GM21381 (cell line): ENCODE measurements around the gene SRD5A1.
A peak's percentile ranks its signal among the peaks of the same experiment; 100 is the strongest.

Experiments used
- ATAC-seq: cut with Tn5 transposase; IDR thresholded peaks from one replicate; pipeline ENCODE4 v1.9.1; 2021; ENCODE audit warnings: mild to moderate bottlenecking, moderate library complexity; ENCODE audit not compliant: unreplicated experiment

Gene SRD5A1

DNA sequence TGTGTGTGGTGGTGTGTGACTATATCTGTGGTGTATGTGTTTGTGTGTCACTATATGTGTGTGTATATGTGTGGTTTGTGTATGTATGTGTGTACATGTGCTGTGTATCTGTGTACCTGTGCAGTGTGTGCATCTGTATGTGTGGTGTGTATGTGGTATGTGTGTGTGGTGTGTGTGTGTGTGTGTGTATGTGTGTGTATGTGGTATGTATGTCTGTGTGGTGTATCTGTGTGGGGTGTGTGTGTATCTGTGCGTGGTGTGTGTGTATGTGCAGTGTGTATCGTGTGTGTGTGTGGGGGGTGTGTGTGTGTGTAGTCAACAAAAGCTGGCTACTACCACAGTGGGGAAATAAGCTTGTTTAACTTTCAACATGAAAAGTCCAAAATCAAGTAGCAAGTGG lies 48.4 kb downstream of the SRD5A1 start:
- no peak for ATAC-seq

GRCh38 chr5:6682239-6682638 lies 49.0 kb downstream of the SRD5A1 start:
- ATAC-seq, result no peak

DNA sequence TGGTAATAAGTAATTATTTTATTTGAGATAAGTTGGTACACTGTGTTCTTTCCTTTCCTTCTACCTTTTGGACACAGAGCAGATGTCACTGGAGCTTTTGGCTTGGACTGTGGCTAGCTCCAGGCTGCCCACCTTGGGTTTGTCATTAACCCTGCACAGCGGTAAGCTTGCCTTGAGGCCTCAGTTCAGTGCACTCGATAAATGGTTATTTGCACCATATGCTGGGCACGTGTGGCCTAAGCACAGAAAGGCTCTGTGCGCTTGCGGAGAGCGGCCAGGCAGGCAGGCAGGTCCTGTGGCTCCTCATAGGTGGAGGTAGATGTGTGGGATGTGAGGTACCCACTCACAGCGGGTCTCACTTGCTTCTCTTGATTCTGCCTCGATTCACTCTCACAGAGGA lies 50.0 kb downstream of the SRD5A1 start:
- ATAC-seq, result no peak

DNA sequence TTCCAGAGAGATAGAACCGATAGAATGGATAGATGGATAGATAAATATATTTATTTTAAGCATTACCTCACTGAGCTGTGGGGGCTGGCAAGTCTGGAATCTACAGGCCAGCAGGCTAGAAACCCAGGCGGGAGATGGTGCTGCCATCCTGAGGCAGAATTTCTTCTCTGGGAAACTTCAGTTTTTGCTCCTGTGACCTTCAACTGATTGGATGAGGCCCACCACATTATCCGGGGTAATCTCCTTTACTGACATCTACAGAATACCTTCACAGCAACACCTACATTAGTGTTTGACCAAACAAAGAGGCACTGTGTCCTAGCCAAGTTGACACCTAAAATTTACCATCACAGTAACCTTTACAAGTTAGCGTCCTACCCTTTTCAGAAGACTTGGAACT lies 50.8 kb downstream of the SRD5A1 start:
- ATAC-seq, result no peak

DNA sequence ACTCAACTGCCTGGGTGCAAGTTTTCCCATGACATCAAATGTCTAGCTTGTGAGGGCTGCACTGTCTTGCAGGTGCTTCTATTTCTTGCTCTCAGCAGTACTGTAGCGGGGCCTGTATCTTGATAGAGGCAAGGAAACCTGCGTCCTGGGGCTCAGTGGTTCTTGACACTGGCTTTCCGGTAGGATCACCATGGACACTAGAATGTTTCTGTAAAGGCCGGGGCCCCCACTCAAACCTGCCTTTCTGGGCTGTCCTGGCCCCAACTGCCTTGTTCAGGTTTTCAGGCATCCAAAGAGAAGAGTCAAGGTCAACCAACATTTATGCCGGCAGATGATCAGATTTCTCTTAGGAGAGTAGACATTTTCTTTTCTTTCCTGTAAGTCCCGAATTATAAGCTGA lies 53.3 kb downstream of the SRD5A1 start:
- ATAC-seq, result no peak

DNA sequence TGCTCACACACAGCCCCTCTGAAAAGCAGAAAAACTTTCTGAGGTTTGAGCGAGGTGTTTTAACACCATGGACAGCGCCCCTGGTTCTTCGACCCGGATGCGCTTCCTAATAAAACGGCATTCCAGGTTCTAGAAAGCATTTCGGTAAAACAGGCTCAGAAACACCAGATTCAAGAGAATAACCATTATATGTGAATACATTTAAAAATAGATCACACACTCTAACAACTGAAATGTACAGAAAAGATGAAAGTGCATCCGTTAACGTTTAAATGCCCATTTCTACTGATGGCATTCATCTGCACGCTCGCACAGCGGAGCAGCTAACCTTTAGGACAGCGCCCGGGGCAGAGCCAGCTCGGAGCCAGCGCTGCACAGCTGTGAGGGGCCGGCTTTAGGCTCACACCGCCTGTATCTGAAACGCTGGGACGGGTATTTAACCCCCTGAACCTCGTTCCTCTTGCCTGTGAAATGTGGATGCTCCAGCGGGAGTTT lies 53.7 kb downstream of the SRD5A1 start:
- no peak for ATAC-seq

DNA sequence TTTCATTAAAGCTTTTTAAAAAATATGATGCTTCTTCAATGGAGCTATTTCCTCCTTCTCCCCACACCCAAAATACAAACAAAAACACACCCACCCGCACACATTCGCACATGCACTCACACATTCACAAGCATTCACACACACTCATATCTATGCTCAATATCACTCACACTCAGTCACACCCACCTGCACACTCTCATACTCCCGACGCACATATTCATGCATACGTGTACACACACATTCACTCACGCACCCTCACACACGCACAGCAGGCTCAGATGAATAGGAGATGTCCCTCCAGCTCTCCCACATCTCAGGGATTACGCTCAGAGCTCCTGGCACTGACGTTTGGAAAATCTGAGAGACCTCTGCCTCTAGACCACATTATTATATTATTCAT lies 54.3 kb downstream of the SRD5A1 start:
- no peak for ATAC-seq

DNA sequence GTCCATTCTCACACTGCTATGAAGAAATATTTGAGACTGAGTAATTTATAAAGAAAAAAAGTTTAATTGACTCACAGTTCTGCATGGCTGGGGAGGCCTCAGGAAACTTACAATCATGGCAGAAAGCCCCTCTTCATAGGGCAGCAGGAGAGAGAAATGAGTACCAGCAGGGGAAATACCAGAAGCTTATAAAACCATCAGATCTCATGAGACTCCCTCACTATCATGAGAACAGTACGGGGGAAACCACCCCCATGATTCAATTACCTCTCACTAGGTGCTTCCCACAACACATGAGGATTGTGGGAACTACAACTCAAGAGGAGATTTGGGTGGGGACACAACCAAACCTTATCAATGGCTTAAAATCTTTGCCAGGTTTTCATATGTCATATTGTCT lies 59.7 kb downstream of the SRD5A1 start:
- ATAC-seq, result no peak

DNA sequence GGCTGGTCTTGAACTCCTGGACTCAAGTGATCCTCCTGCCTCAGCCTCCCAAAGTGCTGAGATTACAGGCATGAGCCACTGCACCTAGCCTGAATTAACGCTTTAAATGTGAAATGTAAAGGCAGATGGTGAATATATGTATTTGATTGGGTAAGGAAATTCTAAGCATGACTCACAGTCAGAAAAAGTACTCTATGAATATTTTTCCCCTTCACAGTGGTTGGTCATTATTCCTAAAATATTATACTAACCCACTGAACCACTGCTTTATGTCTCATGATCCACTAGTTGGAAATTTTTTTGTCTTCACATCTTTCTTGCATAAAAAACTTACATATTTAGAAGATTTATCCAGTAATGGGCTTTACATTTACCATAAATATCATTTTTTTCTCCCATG lies 65.5 kb downstream of the SRD5A1 start:
- no peak for ATAC-seq

DNA sequence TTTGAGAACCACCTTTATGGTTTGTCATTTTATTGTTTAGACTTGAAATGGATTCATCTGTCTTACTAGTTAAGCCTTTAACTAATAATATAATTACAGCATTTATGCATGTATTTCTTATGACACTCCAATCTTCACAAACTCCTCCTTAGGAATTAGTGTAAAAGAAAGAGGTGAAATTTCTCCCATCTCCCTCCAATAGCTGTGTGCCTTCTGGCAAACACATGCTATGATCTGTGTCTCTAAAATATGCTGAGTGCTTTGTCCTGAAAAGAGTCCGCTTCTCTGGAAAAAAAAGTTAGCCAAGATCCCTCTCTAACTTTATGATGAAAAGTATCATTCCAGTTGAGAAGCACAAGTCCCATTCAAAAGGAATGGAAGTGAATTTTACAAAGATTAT lies 66.1 kb downstream of the SRD5A1 start:
- no peak for ATAC-seq

DNA sequence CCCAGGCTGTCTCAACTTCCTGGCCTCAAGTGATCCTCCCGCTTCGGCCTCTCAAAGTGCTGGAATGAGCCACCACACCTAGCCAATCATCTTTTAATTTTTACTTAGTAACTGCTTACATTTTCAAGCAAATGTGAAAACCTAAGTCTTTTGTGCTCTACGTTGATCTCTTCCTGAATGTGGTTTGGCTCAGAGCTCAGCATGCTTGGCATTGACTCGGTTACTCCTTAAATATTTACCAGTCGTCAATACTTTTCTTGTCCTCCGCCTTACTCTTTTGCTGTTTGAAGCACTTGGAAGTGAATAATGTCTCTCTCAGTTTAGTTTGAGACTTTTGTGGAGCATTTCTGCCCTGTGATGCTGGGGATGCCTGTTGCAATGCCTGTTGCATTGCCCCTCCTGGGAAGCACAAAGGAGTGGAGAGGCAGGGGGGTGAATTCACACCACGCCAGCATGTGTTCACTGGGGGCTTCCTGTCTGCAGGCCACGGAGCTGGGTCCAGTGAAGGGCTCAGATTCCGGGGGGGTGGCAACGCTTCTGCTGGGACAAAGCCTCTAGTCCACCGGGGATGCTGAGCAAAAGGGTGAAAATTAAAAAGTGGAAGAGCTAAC lies 66.9 kb downstream of the SRD5A1 start:
- ATAC-seq, result no peak

GRCh38 chr5:6700685-6701355 lies 67.6 kb downstream of the SRD5A1 start:
- no peak for ATAC-seq

GRCh38 chr5:6701491-6701890 lies 68.3 kb downstream of the SRD5A1 start:
- ATAC-seq, result no peak

GRCh38 chr5:6702633-6703032 lies 69.4 kb downstream of the SRD5A1 start:
- ATAC-seq, result no peak

DNA sequence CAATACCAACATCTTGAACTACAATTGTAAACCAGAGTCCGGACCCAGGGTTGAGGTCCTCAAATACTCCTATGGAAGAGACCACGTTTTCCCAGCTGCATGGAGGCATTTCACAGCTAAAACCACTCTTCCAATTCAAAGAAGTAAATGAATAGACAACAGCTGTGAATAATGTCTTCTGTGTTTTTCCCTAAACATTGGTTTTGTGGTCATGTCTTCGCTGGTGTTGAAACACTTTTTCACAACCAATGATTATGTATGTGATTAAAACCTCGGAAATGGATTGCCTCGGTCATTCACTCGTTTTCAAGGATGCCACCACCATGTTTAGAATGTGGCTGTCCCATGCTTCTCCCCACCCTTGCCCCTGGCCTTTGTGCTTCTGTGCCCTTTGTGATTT lies 70.6 kb downstream of the SRD5A1 start:
- ATAC-seq, result no peak

GRCh38 chr5:6704361-6704851 lies 71.2 kb downstream of the SRD5A1 start:
- no peak for ATAC-seq

DNA sequence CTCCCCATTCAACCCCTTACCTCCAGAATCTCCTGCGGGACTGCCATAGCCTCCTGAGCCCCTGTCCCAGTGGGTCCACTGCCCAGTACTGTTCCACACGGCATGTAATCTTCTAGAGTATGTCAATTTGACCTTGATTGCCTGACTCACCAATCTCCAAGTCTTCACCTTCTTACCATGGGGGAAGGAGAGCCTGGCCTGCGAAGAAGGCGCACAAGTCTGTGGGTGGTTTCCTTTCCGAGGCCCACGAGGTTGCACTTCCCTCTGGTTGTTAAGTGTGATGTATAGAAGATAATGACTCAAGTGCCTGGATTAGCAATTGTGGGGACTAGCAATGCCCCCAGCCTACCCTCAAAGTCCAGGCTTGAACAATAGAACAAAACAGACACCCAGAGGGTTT lies 71.8 kb downstream of the SRD5A1 start:
- peak; percentile 68 for ATAC-seq

GRCh38 chr5:6705959-6706358 lies 72.7 kb downstream of the SRD5A1 start:
- ATAC-seq, result no peak

- no peak for ATAC-seq
Observed at GRCh38 chr5:6707852-6708251, 74.6 kb downstream of the SRD5A1 start.

GRCh38 chr5:6708814-6709213 lies 75.6 kb downstream of the SRD5A1 start:
- ATAC-seq, result no peak

- ATAC-seq, result no peak
Observed at GRCh38 chr5:6710070-6710469, 76.8 kb downstream of the SRD5A1 start.

DNA sequence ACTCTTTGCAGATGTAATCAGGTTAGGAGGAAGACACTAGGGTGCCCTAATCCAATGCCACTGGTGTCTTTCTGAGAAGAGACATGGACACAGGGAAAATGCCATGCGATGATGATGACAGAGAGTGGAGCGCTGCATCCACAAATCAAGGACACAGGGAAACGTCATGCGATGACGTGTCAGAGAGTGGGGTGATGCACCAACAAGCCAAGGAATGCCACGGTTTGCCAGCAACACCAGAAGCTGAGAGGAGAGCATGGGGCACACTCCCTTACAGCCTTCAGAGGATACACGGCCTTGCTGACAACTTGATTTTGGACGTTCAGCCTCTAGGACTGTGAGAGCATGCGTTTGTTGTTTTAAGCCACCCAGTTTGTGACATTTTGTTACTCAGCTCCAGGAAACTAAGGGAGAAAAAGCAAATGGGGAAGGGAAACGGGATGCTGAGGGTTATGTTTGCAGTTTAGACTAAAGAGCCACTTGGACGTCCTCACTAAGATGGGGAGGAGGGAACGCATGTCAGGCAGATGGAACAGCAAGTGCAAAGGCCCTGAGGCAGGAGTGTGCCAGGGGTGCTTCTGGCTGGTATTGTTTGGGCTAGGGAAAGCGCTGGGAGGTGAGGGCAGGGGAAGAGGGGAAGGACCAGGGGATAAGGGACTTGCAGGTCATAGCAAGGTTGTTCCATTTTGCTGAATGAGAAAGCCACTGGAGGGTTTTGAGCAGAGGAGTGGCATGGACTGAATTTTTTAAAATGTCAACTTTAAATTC lies 77.5 kb downstream of the SRD5A1 start:
- no peak for ATAC-seq
